ENCODE data around the gene KCNB1.
A peak's percentile ranks its signal among the peaks of the same experiment; 100 is the strongest.

DNA sequence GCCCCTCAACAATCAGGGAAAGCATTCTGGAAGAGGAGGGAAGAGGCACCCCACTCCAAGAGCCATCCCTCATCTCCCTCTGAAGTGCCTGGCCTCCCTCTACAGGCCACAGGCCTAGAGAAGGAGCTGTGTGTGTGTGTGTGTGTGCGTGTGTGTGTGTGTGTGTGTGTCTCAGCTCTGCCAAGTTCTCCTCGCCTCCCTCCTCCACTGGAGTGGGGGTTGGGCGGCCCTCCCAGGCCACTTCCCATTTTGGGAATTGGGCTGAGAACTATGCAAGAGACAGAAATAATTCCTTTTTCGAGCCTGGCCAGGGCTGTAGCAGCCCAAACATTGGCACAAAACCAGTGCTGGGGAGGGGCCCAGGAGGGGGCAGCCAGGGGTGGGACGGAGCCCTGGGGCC lies 35.7 kb downstream of the KCNB1 start:
- TF ChIP-seq, protein P1, sequence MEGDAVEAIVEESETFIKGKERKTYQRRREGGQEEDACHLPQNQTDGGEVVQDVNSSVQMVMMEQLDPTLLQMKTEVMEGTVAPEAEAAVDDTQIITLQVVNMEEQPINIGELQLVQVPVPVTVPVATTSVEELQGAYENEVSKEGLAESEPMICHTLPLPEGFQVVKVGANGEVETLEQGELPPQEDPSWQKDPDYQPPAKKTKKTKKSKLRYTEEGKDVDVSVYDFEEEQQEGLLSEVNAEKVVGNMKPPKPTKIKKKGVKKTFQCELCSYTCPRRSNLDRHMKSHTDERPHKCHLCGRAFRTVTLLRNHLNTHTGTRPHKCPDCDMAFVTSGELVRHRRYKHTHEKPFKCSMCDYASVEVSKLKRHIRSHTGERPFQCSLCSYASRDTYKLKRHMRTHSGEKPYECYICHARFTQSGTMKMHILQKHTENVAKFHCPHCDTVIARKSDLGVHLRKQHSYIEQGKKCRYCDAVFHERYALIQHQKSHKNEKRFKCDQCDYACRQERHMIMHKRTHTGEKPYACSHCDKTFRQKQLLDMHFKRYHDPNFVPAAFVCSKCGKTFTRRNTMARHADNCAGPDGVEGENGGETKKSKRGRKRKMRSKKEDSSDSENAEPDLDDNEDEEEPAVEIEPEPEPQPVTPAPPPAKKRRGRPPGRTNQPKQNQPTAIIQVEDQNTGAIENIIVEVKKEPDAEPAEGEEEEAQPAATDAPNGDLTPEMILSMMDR (IDR thresholded peaks at IDR 0.05), result peak in 1 of 5 experiments; percentile 43
- peak in 1 of 2 donors; percentile 27 for TF ChIP-seq POLR2A (IDR thresholded peaks at IDR 0.05)

Measured in tibial nerve (tissue), 3 donors.